HEK293 (cell line): ENCODE results near the gene ALG12.

Experiments used
- CTCF ChIA-PET: fragments of 350-600 bp; formaldehyde crosslinking; extraction: SDS; loops from one replicate; lab custom pipeline; 2021; ENCODE audit warnings: antibody characterized with exemption; lab: Yijun Ruan, JAX
- POLR2A ChIA-PET: fragments of 300-600 bp; formaldehyde crosslinking; extraction: SDS; loops from one replicate; lab custom pipeline; 2020; ENCODE audit warnings: antibody characterized with exemption, inconsistent platforms; lab: Yijun Ruan, JAX
- H3K27ac ChIP-seq: fragments of 200-500 bp; sonication (Bioruptor generic); 2 replicates; pipeline ENCODE4 v1.5.1; 2014; ENCODE audit warnings: low read depth, low read length, control low read depth, inconsistent platforms; ENCODE audit errors: extremely low read depth
- H3K36me3 ChIP-seq, 2 experiments: fragments of 200-500 bp in 1 of 2; sonication (Bioruptor generic) in 1 of 2; 1 replicate in 1 of 2; 2 replicates in 1 of 2; pipeline ENCODE4 v1.5.1; 2014 to 2017; ENCODE audit warnings: inconsistent platforms in 2 of 2, low read length in 2 of 2; ENCODE audit not compliant: control insufficient read depth in 2 of 2, insufficient read depth in 1 of 2
- H3K4me1 ChIP-seq: fragments of 200-500 bp; sonication (Bioruptor generic); 2 replicates; pipeline ENCODE4 v1.5.1; 2014; ENCODE audit warnings: mild to moderate bottlenecking, low read length, inconsistent platforms; ENCODE audit not compliant: control insufficient read depth, insufficient read depth
- H3K4me3 ChIP-seq: 2 replicates; pipeline ENCODE4 v1.5.1; 2011; ENCODE audit warnings: low read depth, mild to moderate bottlenecking, control low read depth, low read length, moderate library complexity
- H3K9me3 ChIP-seq: fragments of 200-500 bp; sonication (Bioruptor generic); 2 replicates; pipeline ENCODE4 v1.5.1; 2014; ENCODE audit warnings: low read depth, low read length, inconsistent platforms; ENCODE audit not compliant: control insufficient read depth, insufficient read depth
- HOXA7 ChIP-seq: sonication (generic); formaldehyde crosslinking; IDR thresholded peaks from 2 replicates; pipeline ENCODE4 v1.8.1; 2022; ENCODE audit warnings: missing genetic modification reagents, borderline replicate concordance
- HOXD13 ChIP-seq: sonication (generic); formaldehyde crosslinking; IDR thresholded peaks from 2 replicates; pipeline ENCODE4 v1.8.0; 2022; ENCODE audit warnings: missing genetic modification reagents, borderline replicate concordance
- MYNN ChIP-seq: fragments of 450-650 bp; formaldehyde crosslinking; IDR thresholded peaks from 2 replicates; pipeline ENCODE4 v1.5.1; 2016; ENCODE audit warnings: missing biosample characterization, missing genetic modification characterization, borderline replicate concordance
- ZNF121 ChIP-seq: fragments of 450-650 bp; formaldehyde crosslinking; IDR thresholded peaks from 2 replicates; pipeline ENCODE4 v1.5.1; 2016; ENCODE audit warnings: missing biosample characterization, missing genetic modification characterization
- ZNF140 ChIP-seq: fragments of 450-650 bp; formaldehyde crosslinking; IDR thresholded peaks from 2 replicates; pipeline ENCODE4 v1.5.1; 2016; ENCODE audit warnings: missing biosample characterization, missing genetic modification characterization
- ZNF155 ChIP-seq: fragments of 450-650 bp; formaldehyde crosslinking; IDR thresholded peaks from 2 replicates; pipeline ENCODE4 v1.5.1; 2016; ENCODE audit warnings: missing biosample characterization, missing genetic modification characterization
- ZNF184 ChIP-seq: fragments of 450-650 bp; IDR thresholded peaks from 2 replicates; pipeline ENCODE4 v1.5.1; 2018; ENCODE audit warnings: missing biosample characterization, mild to moderate bottlenecking, missing genetic modification characterization
- ZNF302 ChIP-seq: fragments of 450-650 bp; formaldehyde crosslinking; IDR thresholded peaks from 2 replicates; pipeline ENCODE4 v1.5.1; 2016; ENCODE audit warnings: missing biosample characterization, missing genetic modification characterization, low read depth
- ZNF48 ChIP-seq: fragments of 450-650 bp; formaldehyde crosslinking; IDR thresholded peaks from 2 replicates; pipeline ENCODE4 v1.5.1; 2016; ENCODE audit warnings: missing biosample characterization, missing genetic modification characterization
- ZNF521 ChIP-seq: fragments of 450-650 bp; formaldehyde crosslinking; IDR thresholded peaks from 2 replicates; pipeline ENCODE4 v1.5.1; 2017; ENCODE audit warnings: missing biosample characterization, mild to moderate bottlenecking, missing genetic modification characterization
- ZNF530 ChIP-seq: fragments of 450-650 bp; formaldehyde crosslinking; IDR thresholded peaks from 2 replicates; pipeline ENCODE4 v1.5.1; 2016; ENCODE audit warnings: low read depth, missing biosample characterization, missing genetic modification characterization
- ZNF571 ChIP-seq: fragments of 450-650 bp; formaldehyde crosslinking; IDR thresholded peaks from 2 replicates; pipeline ENCODE4 v1.5.0; 2017; ENCODE audit warnings: missing biosample characterization, missing genetic modification characterization
- ZNF596 ChIP-seq: fragments of 450-650 bp; IDR thresholded peaks from 2 replicates; pipeline ENCODE4 v1.5.0; 2018; ENCODE audit warnings: missing biosample characterization, mild to moderate bottlenecking, missing genetic modification characterization, moderate library complexity
- ZNF776 ChIP-seq: fragments of 450-650 bp; formaldehyde crosslinking; IDR thresholded peaks from 2 replicates; pipeline ENCODE4 v1.5.0; 2017; ENCODE audit warnings: missing biosample characterization, missing genetic modification characterization, borderline replicate concordance
- ZNF792 ChIP-seq: fragments of 450-650 bp; formaldehyde crosslinking; IDR thresholded peaks from 2 replicates; pipeline ENCODE4 v1.5.1; 2016; ENCODE audit warnings: missing biosample characterization, missing genetic modification characterization
- TF ChIP-seq, protein P1 (sequence below): fragments of 450-650 bp; formaldehyde crosslinking; conservative IDR thresholded peaks from 2 replicates; pipeline ENCODE4 v1.5.1; 2016; ENCODE audit warnings: low read depth, missing biosample characterization, missing genetic modification characterization
- TF ChIP-seq, protein P2 (sequence below): fragments of 450-650 bp; formaldehyde crosslinking; IDR thresholded peaks from 2 replicates; pipeline ENCODE4 v1.5.1; 2016; ENCODE audit warnings: missing biosample characterization, missing genetic modification characterization
- TF ChIP-seq, protein P3 (sequence below): fragments of 450-650 bp; formaldehyde crosslinking; IDR thresholded peaks from 2 replicates; pipeline ENCODE4 v1.5.1; 2017; ENCODE audit warnings: missing biosample characterization, missing genetic modification characterization

The ALG12 gene

DNA sequence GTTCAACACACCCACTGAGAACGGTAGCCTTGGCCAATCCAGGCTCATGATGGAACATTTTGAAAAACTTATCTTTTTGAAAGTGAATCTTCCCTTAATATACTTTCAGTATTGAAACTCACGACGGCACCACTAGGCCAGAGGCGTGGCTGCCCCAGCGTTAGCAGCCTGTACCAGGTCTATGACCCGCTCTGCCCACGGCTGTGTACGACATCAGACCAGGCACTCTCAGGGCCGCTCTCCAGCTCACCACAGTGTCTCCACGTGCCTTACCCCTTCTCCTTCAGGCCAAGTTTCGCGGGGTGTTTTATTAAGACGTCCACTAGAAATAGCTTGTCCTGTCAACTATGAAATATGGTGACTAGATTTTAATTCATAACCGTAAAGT lies 31.2 kb downstream of the ALG12 start (continued):
- TF ChIP-seq ZNF792: no peak
- no peak for TF ChIP-seq ZNF571 (tag by site-specific recombination)
- no peak for TF ChIP-seq ZNF776 (tag by site-specific recombination)

DNA sequence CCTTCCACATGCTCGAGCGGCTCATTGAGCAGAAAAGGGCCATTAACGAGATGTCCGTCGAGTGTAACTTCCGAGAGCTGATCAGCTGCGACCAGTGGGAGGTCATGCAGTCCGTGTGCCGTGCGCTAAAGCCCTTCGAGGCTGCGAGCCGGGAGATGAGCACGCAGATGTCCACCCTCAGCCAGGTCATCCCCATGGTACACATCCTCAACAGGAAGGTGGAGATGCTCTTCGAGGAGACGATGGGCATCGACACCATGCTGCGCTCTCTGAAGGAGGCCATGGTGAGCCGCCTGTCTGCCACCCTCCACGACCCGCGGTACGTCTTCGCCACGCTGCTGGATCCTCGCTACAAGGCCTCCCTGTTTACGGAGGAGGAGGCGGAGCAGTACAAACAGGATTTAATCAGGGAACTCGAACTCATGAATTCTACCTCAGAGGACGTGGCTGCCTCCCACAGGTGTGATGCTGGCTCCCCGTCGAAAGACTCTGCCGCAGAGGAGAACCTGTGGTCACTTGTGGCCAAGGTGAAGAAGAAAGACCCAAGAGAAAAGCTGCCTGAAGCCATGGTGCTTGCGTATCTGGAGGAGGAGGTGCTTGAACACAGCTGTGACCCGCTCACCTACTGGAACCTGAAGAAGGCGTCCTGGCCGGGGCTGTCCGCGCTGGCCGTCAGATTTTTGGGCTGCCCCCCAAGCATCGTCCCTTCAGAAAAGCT lies 31.7 kb downstream of the ALG12 start:
- TF ChIP-seq, protein P1, sequence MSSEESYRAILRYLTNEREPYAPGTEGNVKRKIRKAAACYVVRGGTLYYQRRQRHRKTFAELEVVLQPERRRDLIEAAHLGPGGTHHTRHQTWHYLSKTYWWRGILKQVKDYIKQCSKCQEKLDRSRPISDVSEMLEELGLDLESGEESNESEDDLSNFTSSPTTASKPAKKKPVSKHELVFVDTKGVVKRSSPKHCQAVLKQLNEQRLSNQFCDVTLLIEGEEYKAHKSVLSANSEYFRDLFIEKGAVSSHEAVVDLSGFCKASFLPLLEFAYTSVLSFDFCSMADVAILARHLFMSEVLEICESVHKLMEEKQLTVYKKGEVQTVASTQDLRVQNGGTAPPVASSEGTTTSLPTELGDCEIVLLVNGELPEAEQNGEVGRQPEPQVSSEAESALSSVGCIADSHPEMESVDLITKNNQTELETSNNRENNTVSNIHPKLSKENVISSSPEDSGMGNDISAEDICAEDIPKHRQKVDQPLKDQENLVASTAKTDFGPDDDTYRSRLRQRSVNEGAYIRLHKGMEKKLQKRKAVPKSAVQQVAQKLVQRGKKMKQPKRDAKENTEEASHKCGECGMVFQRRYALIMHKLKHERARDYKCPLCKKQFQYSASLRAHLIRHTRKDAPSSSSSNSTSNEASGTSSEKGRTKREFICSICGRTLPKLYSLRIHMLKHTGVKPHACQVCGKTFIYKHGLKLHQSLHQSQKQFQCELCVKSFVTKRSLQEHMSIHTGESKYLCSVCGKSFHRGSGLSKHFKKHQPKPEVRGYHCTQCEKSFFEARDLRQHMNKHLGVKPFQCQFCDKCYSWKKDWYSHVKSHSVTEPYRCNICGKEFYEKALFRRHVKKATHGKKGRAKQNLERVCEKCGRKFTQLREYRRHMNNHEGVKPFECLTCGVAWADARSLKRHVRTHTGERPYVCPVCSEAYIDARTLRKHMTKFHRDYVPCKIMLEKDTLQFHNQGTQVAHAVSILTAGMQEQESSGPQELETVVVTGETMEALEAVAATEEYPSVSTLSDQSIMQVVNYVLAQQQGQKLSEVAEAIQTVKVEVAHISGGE (tag by site-specific recombination): no peak
- TF ChIP-seq, protein P2, sequence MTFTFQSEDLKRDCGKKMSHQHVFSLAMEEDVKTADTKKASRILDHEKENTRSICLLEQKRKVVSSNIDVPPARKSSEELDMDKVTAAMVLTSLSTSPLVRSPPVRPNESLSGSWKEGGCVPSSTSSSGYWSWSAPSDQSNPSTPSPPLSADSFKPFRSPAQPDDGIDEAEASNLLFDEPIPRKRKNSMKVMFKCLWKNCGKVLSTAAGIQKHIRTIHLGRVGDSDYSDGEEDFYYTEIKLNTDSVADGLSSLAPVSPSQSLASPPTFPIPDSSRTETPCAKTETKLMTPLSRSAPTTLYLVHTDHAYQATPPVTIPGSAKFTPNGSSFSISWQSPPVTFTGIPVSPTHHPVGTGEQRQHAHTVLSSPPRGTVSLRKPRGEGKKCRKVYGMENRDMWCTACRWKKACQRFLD (tag by site-specific recombination): no peak
- TF ChIP-seq HOXD13: no peak
- peaks cover 0 to 87% of the 10 kb centered on the region in 2 experiments for H3K36me3 ChIP-seq
- ChIA-PET CTCF (no interaction called here), POLR2A (interaction anchor here (0.6 kb wide), 1 partner anchor 15 kb away, joined by 3 read pairs; no protein-coding TSS in a partner anchor)
- H3K9me3 ChIP-seq: 0 out of 2 replicates have a peak, but pooled peaks cover 3% of the 10 kb centered on the region
- H3K4me1 ChIP-seq: no peaks in the 10 kb centered on the region
- H3K27ac ChIP-seq: no peak overlapping the region
- H3K4me3 ChIP-seq: no peak overlapping the region

DNA sequence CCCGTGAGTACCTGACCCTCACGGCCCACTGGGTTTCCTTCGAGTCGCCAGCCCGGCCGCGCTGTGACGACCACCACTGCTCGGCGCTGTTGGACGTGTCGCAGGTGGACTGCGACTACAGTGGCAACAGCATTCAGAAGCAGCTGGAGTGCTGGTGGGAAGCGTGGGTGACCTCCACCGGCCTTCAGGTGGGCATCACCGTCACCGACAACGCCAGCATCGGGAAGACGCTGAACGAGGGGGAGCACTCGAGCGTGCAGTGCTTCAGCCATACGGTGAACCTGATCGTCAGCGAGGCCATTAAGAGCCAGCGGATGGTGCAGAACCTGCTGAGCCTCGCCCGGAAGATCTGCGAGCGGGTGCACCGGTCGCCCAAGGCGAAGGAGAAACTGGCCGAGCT lies 32.4 kb downstream of the ALG12 start:
- no peak overlapping the region for H3K4me3 ChIP-seq
- H3K36me3 ChIP-seq: peaks cover 0 to 81% of the 10 kb centered on the region in 2 experiments
- H3K4me1 ChIP-seq: no peaks in the 10 kb centered on the region
- CTCF ChIA-PET: no interaction called here
- POLR2A ChIA-PET: no interaction called here
- TF ChIP-seq, protein P3, sequence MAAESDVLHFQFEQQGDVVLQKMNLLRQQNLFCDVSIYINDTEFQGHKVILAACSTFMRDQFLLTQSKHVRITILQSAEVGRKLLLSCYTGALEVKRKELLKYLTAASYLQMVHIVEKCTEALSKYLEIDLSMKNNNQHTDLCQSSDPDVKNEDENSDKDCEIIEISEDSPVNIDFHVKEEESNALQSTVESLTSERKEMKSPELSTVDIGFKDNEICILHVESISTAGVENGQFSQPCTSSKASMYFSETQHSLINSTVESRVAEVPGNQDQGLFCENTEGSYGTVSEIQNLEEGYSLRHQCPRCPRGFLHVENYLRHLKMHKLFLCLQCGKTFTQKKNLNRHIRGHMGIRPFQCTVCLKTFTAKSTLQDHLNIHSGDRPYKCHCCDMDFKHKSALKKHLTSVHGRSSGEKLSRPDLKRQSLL (tag by site-specific recombination): no peak
- no peak for TF ChIP-seq ZNF184 (tag by site-specific recombination)
- TF ChIP-seq, protein P2 (tag by site-specific recombination): no peak
- no peak for TF ChIP-seq ZNF48 (tag by site-specific recombination)
- TF ChIP-seq ZNF530 (tag by site-specific recombination): no peak
- TF ChIP-seq ZNF302: no peak
- no peak overlapping the region for H3K27ac ChIP-seq
- H3K9me3 ChIP-seq: 0 out of 2 replicates have a peak, but pooled peaks cover 3% of the 10 kb centered on the region

DNA sequence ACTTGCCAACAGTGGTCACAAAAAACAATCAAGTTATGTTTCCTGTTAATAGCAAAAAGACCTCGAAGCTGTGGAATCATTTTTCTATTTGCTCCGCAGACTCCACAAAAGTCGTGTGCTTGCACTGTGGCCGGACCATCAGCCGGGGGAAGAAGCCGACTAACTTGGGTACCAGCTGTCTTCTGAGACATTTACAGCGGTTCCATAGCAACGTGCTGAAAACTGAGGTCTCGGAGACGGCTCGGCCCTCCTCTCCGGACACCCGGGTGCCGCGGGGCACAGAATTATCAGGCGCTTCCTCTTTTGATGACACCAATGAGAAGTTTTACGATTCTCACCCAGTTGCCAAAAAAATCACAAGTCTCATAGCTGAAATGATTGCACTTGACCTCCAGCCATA lies 33.0 kb downstream of the ALG12 start:
- Histone ChIP-seq H3K36me3 (peaks cover 0 to 76% of the 10 kb centered on the region in 2 experiments), H3K4me3 (no peak overlapping the region), H3K27ac (no peak overlapping the region), H3K4me1 (no peaks in the 10 kb centered on the region), H3K9me3 (0 out of 2 replicates have a peak, but pooled peaks cover 3% of the 10 kb centered on the region)
- ChIA-PET CTCF (no interaction called here), POLR2A (no interaction called here)
- TF ChIP-seq HOXA7 (CRISPR knock-in tag): no peak
- no peak for TF ChIP-seq ZNF521 (tag by site-specific recombination)
- no peak for TF ChIP-seq ZNF140 (tag by site-specific recombination)
- TF ChIP-seq MYNN (tag by site-specific recombination): no peak
- no peak for TF ChIP-seq ZNF121 (tag by site-specific recombination)
- no peak for TF ChIP-seq ZNF155 (tag by site-specific recombination)
- no peak for TF ChIP-seq ZNF596 (tag by site-specific recombination)
